ENCODE data around the gene C6orf120. TPM values are rescaled to one million over a fixed set of nuclear protein-coding genes. Genes with fewer than 3 reads are reported as not detected.

The C6orf120 gene
- total and polyA plus RNA-seq, 2 of the 13 experiments (the other 11 are each of a cell fraction or from before 2014, with no cell fraction given), result 21.7 to 29.9 TPM

DNA sequence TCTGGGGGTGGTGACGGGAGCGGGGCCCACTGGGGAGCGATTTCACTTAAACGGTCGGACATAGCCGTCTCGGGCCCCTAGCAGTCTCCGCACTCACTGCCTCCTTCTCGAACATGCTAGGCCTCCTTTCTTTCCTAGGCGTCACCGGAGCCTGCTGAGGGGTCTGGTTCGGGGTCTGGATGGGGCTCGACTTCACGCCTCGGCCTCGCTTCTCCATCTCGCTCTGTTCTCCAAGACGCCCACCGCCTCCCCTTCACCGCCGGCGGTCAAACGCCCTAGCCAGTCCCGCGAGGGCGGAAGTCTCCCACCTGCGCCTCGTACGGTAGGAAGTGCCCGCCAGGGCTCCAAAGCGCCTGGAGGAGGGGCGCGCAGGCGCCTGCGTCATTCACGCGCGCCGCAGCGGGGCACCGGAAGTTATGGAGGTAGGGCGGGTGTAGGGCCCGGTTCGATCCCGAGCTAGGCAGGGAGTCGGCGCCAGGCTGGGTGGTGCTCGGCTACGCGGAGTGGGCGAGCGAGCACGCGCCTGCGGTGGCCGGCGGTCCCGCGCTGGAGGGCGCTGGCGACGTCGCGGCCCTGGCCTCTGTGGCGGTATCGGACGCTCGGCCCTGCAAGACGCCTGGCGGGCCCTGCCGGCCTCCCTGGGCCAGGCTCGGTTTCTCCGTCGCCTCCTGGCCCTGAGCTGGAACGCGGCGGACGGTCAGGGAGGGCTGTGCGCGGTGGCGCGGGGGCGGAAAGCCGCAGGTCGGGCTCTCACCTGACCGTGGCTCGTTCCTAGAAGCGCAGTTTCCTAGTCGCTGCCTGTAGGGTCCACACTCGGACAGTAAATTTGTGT is 49.5 kb downstream of the C6orf120 start, which contains the start of the genes DYNLT2 and ERMARD (continued):
- TF ChIP-seq, protein P1, sequence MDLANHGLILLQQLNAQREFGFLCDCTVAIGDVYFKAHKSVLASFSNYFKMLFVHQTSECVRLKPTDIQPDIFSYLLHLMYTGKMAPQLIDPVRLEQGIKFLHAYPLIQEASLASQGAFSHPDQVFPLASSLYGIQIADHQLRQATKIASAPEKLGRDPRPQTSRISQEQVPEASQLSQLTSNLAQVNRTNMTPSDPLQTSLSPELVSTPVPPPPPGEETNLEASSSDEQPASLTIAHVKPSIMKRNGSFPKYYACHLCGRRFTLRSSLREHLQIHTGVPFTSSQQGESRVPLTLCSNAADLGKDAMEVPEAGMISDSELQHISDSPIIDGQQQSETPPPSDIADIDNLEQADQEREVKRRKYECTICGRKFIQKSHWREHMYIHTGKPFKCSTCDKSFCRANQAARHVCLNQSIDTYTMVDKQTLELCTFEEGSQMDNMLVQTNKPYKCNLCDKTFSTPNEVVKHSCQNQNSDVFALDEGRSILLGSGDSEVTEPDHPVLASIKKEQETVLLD (CRISPR knock-in tag; IDR thresholded peaks at IDR 0.05; ENCODE audit: low read depth), result peak; percentile 98
- no peak for TF ChIP-seq TCF7 (IDR thresholded peaks at IDR 0.05; ENCODE audit: low read depth)
- TF ChIP-seq IRF2 (CRISPR knock-in tag; IDR thresholded peaks at IDR 0.05), result peak; percentile 97
- TF ChIP-seq ZNF232 (CRISPR knock-in tag; IDR thresholded peaks at IDR 0.05; ENCODE audit: borderline replicate concordance), result peak; percentile 69
- TF ChIP-seq CBX1 (IDR thresholded peaks at IDR 0.05; ENCODE audit: low read depth), result peak; percentile 98
- peak; percentile 98 for TF ChIP-seq SIN3A (IDR thresholded peaks at IDR 0.05; ENCODE audit: borderline replicate concordance, low read depth, low read length)
- peak; percentile 67; the same call in 1 of the 2 replicates for TF ChIP-seq ZNF333 (CRISPR knock-in tag; IDR thresholded peaks at IDR 0.05; ENCODE audit: borderline replicate concordance)
- TF ChIP-seq, protein P2, sequence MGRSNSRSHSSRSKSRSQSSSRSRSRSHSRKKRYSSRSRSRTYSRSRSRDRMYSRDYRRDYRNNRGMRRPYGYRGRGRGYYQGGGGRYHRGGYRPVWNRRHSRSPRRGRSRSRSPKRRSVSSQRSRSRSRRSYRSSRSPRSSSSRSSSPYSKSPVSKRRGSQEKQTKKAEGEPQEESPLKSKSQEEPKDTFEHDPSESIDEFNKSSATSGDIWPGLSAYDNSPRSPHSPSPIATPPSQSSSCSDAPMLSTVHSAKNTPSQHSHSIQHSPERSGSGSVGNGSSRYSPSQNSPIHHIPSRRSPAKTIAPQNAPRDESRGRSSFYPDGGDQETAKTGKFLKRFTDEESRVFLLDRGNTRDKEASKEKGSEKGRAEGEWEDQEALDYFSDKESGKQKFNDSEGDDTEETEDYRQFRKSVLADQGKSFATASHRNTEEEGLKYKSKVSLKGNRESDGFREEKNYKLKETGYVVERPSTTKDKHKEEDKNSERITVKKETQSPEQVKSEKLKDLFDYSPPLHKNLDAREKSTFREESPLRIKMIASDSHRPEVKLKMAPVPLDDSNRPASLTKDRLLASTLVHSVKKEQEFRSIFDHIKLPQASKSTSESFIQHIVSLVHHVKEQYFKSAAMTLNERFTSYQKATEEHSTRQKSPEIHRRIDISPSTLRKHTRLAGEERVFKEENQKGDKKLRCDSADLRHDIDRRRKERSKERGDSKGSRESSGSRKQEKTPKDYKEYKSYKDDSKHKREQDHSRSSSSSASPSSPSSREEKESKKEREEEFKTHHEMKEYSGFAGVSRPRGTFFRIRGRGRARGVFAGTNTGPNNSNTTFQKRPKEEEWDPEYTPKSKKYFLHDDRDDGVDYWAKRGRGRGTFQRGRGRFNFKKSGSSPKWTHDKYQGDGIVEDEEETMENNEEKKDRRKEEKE (IDR thresholded peaks at IDR 0.05), result no peak
- peak; percentile 58 for TF ChIP-seq JARID2 (CRISPR knock-in tag; IDR thresholded peaks at IDR 0.05; ENCODE audit: insufficient replicate concordance)
- 0 out of 2 replicates have a peak, but pooled peaks have one; percentile 21 for TF ChIP-seq ZNF33A (CRISPR knock-in tag; IDR thresholded peaks at IDR 0.05; ENCODE audit: borderline replicate concordance)
- TF ChIP-seq SIX4 (CRISPR knock-in tag; IDR thresholded peaks at IDR 0.05), result peak; percentile 68; the same call in 1 of the 2 replicates
- TF ChIP-seq, protein P3, sequence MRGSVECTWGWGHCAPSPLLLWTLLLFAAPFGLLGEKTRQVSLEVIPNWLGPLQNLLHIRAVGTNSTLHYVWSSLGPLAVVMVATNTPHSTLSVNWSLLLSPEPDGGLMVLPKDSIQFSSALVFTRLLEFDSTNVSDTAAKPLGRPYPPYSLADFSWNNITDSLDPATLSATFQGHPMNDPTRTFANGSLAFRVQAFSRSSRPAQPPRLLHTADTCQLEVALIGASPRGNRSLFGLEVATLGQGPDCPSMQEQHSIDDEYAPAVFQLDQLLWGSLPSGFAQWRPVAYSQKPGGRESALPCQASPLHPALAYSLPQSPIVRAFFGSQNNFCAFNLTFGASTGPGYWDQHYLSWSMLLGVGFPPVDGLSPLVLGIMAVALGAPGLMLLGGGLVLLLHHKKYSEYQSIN (CRISPR knock-in tag; IDR thresholded peaks at IDR 0.05; ENCODE audit: borderline replicate concordance), result peak; percentile 94; the same call in 1 of the 2 replicates
- TF ChIP-seq, protein P4, sequence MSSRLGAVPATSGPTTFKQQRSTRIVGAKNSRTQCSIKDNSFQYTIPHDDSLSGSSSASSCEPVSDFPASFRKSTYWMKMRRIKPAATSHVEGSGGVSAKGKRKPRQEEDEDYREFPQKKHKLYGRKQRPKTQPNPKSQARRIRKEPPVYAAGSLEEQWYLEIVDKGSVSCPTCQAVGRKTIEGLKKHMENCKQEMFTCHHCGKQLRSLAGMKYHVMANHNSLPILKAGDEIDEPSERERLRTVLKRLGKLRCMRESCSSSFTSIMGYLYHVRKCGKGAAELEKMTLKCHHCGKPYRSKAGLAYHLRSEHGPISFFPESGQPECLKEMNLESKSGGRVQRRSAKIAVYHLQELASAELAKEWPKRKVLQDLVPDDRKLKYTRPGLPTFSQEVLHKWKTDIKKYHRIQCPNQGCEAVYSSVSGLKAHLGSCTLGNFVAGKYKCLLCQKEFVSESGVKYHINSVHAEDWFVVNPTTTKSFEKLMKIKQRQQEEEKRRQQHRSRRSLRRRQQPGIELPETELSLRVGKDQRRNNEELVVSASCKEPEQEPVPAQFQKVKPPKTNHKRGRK (CRISPR knock-in tag; IDR thresholded peaks at IDR 0.05), result peak; percentile 57; the same call in 1 of the 2 replicates
- peak; percentile 93; the same call in 1 of the 2 replicates for TF ChIP-seq MYNN (CRISPR knock-in tag; IDR thresholded peaks at IDR 0.05; ENCODE audit: low read depth)
- no peak for TF ChIP-seq TCF12 (IDR thresholded peaks at IDR 0.05)
- TF ChIP-seq TCF12 (CRISPR knock-in tag; IDR thresholded peaks at IDR 0.05), result no peak
- TF ChIP-seq, protein P5, sequence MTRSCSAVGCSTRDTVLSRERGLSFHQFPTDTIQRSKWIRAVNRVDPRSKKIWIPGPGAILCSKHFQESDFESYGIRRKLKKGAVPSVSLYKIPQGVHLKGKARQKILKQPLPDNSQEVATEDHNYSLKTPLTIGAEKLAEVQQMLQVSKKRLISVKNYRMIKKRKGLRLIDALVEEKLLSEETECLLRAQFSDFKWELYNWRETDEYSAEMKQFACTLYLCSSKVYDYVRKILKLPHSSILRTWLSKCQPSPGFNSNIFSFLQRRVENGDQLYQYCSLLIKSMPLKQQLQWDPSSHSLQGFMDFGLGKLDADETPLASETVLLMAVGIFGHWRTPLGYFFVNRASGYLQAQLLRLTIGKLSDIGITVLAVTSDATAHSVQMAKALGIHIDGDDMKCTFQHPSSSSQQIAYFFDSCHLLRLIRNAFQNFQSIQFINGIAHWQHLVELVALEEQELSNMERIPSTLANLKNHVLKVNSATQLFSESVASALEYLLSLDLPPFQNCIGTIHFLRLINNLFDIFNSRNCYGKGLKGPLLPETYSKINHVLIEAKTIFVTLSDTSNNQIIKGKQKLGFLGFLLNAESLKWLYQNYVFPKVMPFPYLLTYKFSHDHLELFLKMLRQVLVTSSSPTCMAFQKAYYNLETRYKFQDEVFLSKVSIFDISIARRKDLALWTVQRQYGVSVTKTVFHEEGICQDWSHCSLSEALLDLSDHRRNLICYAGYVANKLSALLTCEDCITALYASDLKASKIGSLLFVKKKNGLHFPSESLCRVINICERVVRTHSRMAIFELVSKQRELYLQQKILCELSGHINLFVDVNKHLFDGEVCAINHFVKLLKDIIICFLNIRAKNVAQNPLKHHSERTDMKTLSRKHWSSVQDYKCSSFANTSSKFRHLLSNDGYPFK (CRISPR knock-in tag; IDR thresholded peaks at IDR 0.05; ENCODE audit: borderline replicate concordance), result peak; percentile 98
- peak; percentile 99 for TF ChIP-seq CENPT (CRISPR knock-in tag; IDR thresholded peaks at IDR 0.05; ENCODE audit: low read depth)
